ENCODE data around the gene IFT122.
"Not testable (repeated sequence)": the region's sequence is repeated elsewhere in the genome, so short reads cannot be mapped to it uniquely, and the experiment has no call there.

IFT122 gene

GRCh38 chr3:129473769-129474152 lies 33.7 kb downstream of the IFT122 start:
- no peak for DNase-seq (ENCODE audit: low read depth in 2 of 2)

DNA sequence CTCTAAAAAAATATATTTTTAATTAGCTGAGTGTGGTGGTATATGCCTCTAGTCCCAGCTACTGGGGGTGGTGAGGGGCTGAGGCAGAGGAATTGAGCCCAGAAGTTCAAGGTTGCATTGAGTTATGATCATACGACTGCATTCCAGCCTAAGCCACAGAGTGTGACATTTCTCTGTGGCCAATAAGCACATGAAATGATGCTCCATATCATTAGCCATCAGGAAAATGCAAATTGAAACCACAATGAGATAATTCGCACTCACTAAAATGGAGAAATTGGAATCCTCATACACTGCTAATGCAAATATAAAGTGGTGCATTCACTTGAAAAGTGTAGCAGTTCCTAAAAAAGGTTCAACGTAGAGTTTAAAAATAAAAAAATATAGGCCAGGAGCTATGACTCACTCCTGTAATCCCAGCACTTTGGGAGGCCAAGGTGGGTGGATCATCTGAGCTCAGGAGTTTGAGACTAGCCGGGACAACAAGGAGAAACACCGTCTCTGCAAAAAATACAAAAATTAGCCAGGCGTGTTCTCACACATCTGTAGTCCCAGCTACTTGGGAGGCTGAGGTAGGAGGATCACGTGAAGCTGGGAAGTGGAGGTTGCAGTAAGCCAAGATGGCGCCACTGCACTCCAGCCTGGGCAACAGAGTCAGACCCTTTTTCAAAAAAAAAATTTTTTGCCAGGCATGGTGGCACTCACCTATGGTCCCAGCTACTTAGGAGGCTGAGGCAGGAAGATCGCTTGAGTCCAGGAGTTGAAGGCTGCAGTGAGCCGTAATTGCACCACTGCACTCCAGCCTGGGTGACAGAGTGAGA lies 35.2 kb downstream of the IFT122 start:
- no peak for DNase-seq (ENCODE audit: low read depth in 2 of 2)

- no peak for DNase-seq (ENCODE audit: low read depth in 2 of 2)
Measured at GRCh38 chr3:129475863-129476262, 35.8 kb downstream of the IFT122 start.

- DNase-seq (ENCODE audit: low read depth in 2 of 2): no peak
Measured at GRCh38 chr3:129476586-129476985, 36.6 kb downstream of the IFT122 start.

GRCh38 chr3:129481225-129481765 lies 41.3 kb downstream of the IFT122 start:
- DNase-seq (ENCODE audit: low read depth in 2 of 2): not testable (repeated sequence)

GRCh38 chr3:129481766-129482332 lies 41.8 kb downstream of the IFT122 start:
- peak in 1 of 2 donors; percentile 1 for DNase-seq (ENCODE audit: low read depth in 2 of 2)

GRCh38 chr3:129482721-129483120 lies 42.7 kb downstream of the IFT122 start:
- no peak for DNase-seq (ENCODE audit: low read depth in 2 of 2)

- DNase-seq (ENCODE audit: low read depth in 2 of 2): no peak
Measured at GRCh38 chr3:129483870-129484269, 43.8 kb downstream of the IFT122 start.

- not testable (repeated sequence) for DNase-seq (ENCODE audit: low read depth in 2 of 2)
Measured at GRCh38 chr3:129485146-129485545, 45.1 kb downstream of the IFT122 start.

DNA sequence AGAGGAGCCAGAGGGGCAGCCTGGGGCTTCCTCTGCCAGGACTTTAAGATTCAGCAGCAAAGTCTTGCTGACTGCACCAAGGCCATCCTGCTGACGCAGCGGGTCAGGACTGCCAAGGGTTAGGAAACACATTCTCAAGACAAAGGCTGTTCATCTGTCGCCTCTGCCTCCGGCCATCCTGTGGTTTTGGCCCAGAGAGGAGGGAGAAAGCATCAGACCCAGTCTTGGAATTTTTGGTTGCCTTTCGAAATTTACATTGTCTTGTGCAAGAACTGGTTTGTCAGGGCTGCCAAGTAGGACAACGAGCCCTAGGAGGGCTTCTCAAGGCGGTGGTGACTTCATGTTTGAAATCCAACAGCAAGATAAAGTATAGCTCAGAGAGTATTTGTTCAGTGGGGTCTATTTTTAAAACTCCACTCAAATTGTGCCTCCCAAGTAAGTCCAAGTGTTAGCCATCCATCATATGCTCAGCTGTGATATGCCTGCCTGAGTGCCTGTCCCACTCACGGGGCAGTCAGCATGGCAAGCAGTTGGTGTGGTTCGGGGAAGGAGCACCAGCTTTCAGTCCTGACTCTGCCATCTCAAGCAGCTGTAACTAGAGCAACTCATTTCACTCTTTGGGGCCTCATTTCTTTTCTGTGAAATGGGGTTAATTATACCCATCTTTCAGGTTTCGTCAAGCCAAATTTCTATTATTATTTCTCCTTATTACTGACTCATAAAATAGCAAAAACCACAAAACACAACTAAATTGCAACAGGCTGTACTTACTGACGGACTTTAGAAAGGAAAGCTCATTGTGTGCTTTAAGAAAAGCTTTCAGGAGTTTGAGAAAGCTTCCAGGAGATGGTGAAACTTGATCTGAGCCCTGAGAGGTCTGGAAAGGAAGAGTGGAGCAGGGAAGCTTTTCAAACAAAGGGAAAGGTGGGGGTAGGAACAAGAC lies 46.0 kb downstream of the IFT122 start:
- DNase-seq (ENCODE audit: low read depth in 2 of 2): no peak

DNA sequence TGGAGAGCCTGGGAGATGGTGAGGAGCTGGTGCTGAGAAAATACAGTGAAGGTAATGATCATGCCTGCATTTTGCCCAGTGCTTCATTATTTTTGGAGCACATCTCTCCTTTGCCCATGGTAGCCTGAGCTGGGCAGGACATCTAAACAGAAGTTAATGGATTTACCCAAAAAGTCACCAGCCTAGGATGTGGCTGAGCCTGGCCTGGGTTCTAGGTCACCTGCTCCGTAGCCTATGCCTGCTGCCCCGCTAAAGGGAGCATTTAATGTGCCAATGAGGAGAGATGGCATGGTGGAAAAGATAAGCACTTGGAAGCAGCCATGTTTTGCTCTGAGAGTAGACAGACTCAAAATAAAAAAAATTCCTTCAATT lies 46.6 kb downstream of the IFT122 start:
- no peak for DNase-seq (ENCODE audit: low read depth in 2 of 2)

DNA sequence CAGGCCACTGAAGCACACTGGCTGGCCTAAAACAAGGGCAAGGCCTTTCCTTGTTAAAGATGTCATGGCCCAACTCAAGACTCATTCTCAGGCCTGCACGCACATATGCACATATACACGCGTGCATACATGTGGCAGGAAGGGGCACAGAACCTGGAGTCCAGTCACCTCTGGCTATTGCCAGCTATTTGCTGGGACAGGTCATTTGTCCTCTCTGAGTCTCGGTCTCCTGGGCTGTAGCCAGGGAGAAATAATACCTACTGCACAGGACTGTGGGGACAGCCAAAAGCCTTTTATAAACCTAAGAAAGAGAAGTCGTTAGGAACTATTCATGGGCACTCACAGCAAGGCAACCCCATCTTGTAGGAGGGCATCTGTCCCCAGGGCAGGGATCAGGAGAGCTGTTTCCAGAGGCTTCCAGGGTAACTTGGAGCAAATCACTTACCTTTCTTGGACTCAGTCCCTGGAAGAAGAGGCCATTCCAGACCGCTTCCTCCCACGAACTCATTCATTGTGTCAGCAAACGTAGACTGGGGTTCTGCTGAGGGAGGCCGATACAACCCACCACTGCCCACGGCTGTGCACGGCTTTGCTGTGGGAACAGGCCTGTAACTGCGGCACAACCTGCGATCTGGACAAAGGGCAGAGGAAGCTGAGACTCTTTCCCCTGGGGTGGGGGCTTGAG lies 47.3 kb downstream of the IFT122 start:
- no peak for DNase-seq (ENCODE audit: low read depth in 2 of 2)

GRCh38 chr3:129487868-129488335 lies 47.9 kb downstream of the IFT122 start:
- DNase-seq (ENCODE audit: low read depth in 2 of 2): not testable (repeated sequence)

- DNase-seq (ENCODE audit: low read depth in 2 of 2): not testable (repeated sequence)
Measured at GRCh38 chr3:129489258-129489657, 49.2 kb downstream of the IFT122 start.

DNA sequence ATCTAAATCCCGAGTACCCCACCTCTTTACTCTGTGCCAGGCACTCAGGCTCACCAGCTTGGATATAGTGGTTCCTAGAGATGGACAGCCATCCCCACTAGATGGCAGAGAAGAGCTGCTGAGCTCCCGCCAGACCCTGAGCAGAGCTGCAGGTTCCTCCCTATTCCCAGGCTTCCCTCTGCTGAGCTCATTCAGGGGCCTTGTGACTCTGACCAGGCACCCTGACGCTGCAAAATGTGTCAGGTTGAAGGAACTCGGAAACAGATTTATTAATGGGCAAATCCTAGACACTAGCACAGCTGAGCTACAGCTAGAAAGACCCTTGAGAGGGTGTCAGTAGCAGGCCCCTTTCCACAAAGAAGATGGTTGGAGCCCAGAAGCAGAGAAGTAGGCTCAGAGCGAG lies 50.2 kb downstream of the IFT122 start:
- DNase-seq (ENCODE audit: low read depth in 2 of 2): peak in 1 of 2 donors; percentile 12

GRCh38 chr3:129491077-129491476 lies 51.1 kb downstream of the IFT122 start:
- DNase-seq (ENCODE audit: low read depth in 2 of 2): not testable (repeated sequence)

- DNase-seq (ENCODE audit: low read depth in 2 of 2): no peak
Measured at GRCh38 chr3:129491794-129492193, 51.8 kb downstream of the IFT122 start.

- DNase-seq (ENCODE audit: low read depth in 2 of 2): no peak
Measured at GRCh38 chr3:129492691-129493090, 52.7 kb downstream of the IFT122 start.

DNA sequence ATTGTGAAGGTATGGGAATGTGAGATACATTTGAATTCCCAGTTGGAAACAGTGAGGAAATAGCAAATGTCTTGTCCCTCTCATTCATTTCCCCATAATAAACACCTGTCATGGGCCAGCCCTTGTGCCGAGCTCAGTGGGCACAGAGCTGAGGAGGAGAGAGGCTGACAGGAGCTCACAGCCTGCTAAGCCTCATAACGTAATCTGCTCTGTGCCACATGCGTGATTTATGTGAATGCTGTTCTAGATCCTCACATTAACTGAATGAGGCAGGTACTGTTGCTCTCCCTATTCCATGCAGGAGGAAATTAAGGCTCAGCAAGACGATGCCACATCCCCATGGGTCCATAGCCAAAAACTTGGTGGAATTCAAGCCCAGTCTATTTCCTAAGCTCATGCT lies 53.2 kb downstream of the IFT122 start:
- DNase-seq (ENCODE audit: low read depth in 2 of 2): no peak

- not testable (repeated sequence) for DNase-seq (ENCODE audit: low read depth in 2 of 2)
Measured at GRCh38 chr3:129494499-129494898, 54.5 kb downstream of the IFT122 start.

- DNase-seq (ENCODE audit: low read depth in 2 of 2): not testable (repeated sequence)
Measured at GRCh38 chr3:129495006-129495639, 55.1 kb downstream of the IFT122 start.

All from stimulated activated CD8-positive, alpha-beta memory T cell treated with anti-CD3 and anti-CD28 coated beads, Interleukin-15, amount 100 ng/mL, for 4 hours (primary cell).